Fibroblast of the conjunctiva (primary cell): ENCODE data around the gene VCX2.
"Not testable (repeated sequence)": the region's sequence is repeated elsewhere in the genome, so short reads cannot be mapped to it uniquely, and the experiment has no call there.

ENCODE experiments used
- DNase-seq: peaks from one replicate; pipeline ENCODE4 v3.0.0-alpha.2; 2010; ENCODE audit warnings: low read depth

The VCX2 gene

DNA sequence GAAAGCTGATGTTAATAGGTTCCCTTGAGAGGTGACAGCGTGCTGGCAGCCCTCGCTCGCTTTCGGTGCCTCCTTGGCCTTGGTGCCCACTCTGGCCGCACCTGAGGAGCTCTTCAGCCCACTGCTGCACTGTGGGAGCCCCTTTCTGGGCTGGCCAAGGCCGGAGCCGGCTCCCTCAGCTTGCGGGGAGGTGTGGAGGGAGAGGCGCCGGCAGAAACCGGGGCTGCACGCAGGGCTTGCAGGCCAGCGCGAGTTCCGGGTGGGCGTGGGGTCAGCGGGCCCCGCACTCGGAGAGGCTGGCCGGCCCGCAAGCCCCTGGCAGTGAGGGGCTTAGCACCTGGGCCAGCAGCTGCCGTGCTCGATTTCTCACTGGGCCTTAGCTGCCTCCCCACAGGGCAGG is 49.7 kb downstream of the VCX2 start:
- not testable (repeated sequence) for DNase-seq
